HG03565 (cell line): ENCODE data around the gene TLL1.

Experiments
- ATAC-seq: cut with Tn5 transposase; IDR thresholded peaks from one replicate; pipeline ENCODE4 v1.9.1; 2021; ENCODE audit warnings: mild to moderate bottlenecking, moderate library complexity; ENCODE audit not compliant: unreplicated experiment

Gene TLL1

GRCh38 chr4:165879641-165880040, 6.6 kb downstream of the TLL1 start:
- no peak for ATAC-seq

- no peak for ATAC-seq
Observed at GRCh38 chr4:165894159-165894558, 21.1 kb downstream of the TLL1 start.

- ATAC-seq: no peak
Observed at GRCh38 chr4:165905405-165906027, 32.5 kb downstream of the TLL1 start.

- ATAC-seq: no peak
Observed at GRCh38 chr4:165906272-165906671, 33.2 kb downstream of the TLL1 start.

GRCh38 chr4:165909947-165910346, 36.9 kb downstream of the TLL1 start:
- no peak for ATAC-seq

GRCh38 chr4:165915215-165915614, 42.2 kb downstream of the TLL1 start:
- no peak for ATAC-seq

GRCh38 chr4:165921546-165921945, 48.5 kb downstream of the TLL1 start:
- no peak for ATAC-seq

- ATAC-seq: no peak
Observed at GRCh38 chr4:165922747-165923146, 49.7 kb downstream of the TLL1 start.

GRCh38 chr4:165926307-165926706, 53.3 kb downstream of the TLL1 start:
- ATAC-seq: no peak

- no peak for ATAC-seq
Observed at GRCh38 chr4:165927366-165927765, 54.3 kb downstream of the TLL1 start.

- ATAC-seq: no peak
Observed at GRCh38 chr4:165927815-165928214, 54.8 kb downstream of the TLL1 start.

GRCh38 chr4:165928601-165929000, 55.6 kb downstream of the TLL1 start:
- no peak for ATAC-seq

GRCh38 chr4:165929662-165930061, 56.6 kb downstream of the TLL1 start:
- no peak for ATAC-seq

GRCh38 chr4:165931741-165932140, 58.7 kb downstream of the TLL1 start:
- no peak for ATAC-seq

- no peak for ATAC-seq
Observed at GRCh38 chr4:165944900-165945299, 71.9 kb downstream of the TLL1 start.

GRCh38 chr4:165945991-165946390, 73.0 kb downstream of the TLL1 start:
- ATAC-seq: no peak

- ATAC-seq: no peak
Observed at GRCh38 chr4:165947019-165947418, 74.0 kb downstream of the TLL1 start.

- ATAC-seq: no peak
Observed at GRCh38 chr4:165953181-165953580, 80.1 kb downstream of the TLL1 start.

- ATAC-seq: no peak
Observed at GRCh38 chr4:165963621-165964020, 90.6 kb downstream of the TLL1 start.

GRCh38 chr4:165964591-165964990, 91.6 kb downstream of the TLL1 start:
- ATAC-seq: no peak

GRCh38 chr4:165965503-165965902, 92.5 kb downstream of the TLL1 start:
- no peak for ATAC-seq

GRCh38 chr4:165966833-165967232, 93.8 kb downstream of the TLL1 start:
- ATAC-seq: no peak

GRCh38 chr4:165967486-165967885, 94.4 kb downstream of the TLL1 start:
- ATAC-seq: no peak
